ENCODE results near the gene NAV1. TPM values are rescaled to one million over a fixed set of nuclear protein-coding genes. Genes with fewer than 3 reads are reported as not detected.
"Not testable (repeated sequence)": the region's sequence is repeated elsewhere in the genome, so short reads cannot be mapped to it uniquely, and the experiment has no call there.

NAV1 gene
- total RNA-seq, 1 donor from 2014 or later: 6.3 TPM

- no peak for DNase-seq (ENCODE audit: low read depth in 2 of 2)
These were observed 25.0 kb downstream of the NAV1 start for GRCh38 chr1:201563941-201564340.

GRCh38 chr1:201565024-201565730 lies 26.2 kb downstream of the NAV1 start:
- DNase-seq (ENCODE audit: low read depth in 2 of 2): no peak

GRCh38 chr1:201565771-201566528 lies 27.0 kb downstream of the NAV1 start:
- DNase-seq (ENCODE audit: low read depth in 2 of 2): no peak

GRCh38 chr1:201566529-201566823 lies 27.5 kb downstream of the NAV1 start:
- no peak for DNase-seq (ENCODE audit: low read depth in 2 of 2)

- DNase-seq (ENCODE audit: low read depth in 2 of 2): no peak
These were observed 28.2 kb downstream of the NAV1 start for GRCh38 chr1:201566933-201567801.

GRCh38 chr1:201568265-201568664 lies 29.3 kb downstream of the NAV1 start:
- DNase-seq (ENCODE audit: low read depth in 2 of 2): no peak

- no peak for DNase-seq (ENCODE audit: low read depth in 2 of 2)
These were observed 29.9 kb downstream of the NAV1 start for GRCh38 chr1:201568859-201569294.

- DNase-seq (ENCODE audit: low read depth in 2 of 2): no peak
These were observed 31.4 kb downstream of the NAV1 start for GRCh38 chr1:201570181-201570885.

GRCh38 chr1:201570886-201571624 lies 32.1 kb downstream of the NAV1 start:
- peak in 1 of 2 donors; percentile 39 for DNase-seq (ENCODE audit: low read depth in 2 of 2)

- no peak for DNase-seq (ENCODE audit: low read depth in 2 of 2)
These were observed 34.1 kb downstream of the NAV1 start for GRCh38 chr1:201573030-201573429.

GRCh38 chr1:201573923-201574322 lies 35.0 kb downstream of the NAV1 start:
- DNase-seq (ENCODE audit: low read depth in 2 of 2): no peak

- DNase-seq (ENCODE audit: low read depth in 2 of 2): no peak
These were observed 37.0 kb downstream of the NAV1 start for GRCh38 chr1:201575912-201576311.

- DNase-seq (ENCODE audit: low read depth in 2 of 2): no peak
These were observed 38.0 kb downstream of the NAV1 start for GRCh38 chr1:201576914-201577313.

GRCh38 chr1:201578008-201578888 lies 39.3 kb downstream of the NAV1 start:
- DNase-seq (ENCODE audit: low read depth in 2 of 2): no peak

- not testable (repeated sequence) for DNase-seq (ENCODE audit: low read depth in 2 of 2)
These were observed 42.4 kb downstream of the NAV1 start for GRCh38 chr1:201581371-201581770.

GRCh38 chr1:201582705-201583442 lies 43.9 kb downstream of the NAV1 start:
- no peak for DNase-seq (ENCODE audit: low read depth in 2 of 2)

GRCh38 chr1:201583663-201584062 lies 44.7 kb downstream of the NAV1 start:
- DNase-seq (ENCODE audit: low read depth in 2 of 2): no peak

GRCh38 chr1:201584471-201585092 lies 45.7 kb downstream of the NAV1 start:
- no peak for DNase-seq (ENCODE audit: low read depth in 2 of 2)

- DNase-seq (ENCODE audit: low read depth in 2 of 2): no peak
These were observed 46.2 kb downstream of the NAV1 start for GRCh38 chr1:201585093-201585483.
